Measurements from ENCODE around the gene LARP4. TPM values are rescaled to one million over a fixed set of nuclear protein-coding genes. Genes with fewer than 3 reads are reported as not detected.

LARP4 gene
- polyA plus RNA-seq, 1 donor from 2014 or later, result 17.8 TPM

DNA sequence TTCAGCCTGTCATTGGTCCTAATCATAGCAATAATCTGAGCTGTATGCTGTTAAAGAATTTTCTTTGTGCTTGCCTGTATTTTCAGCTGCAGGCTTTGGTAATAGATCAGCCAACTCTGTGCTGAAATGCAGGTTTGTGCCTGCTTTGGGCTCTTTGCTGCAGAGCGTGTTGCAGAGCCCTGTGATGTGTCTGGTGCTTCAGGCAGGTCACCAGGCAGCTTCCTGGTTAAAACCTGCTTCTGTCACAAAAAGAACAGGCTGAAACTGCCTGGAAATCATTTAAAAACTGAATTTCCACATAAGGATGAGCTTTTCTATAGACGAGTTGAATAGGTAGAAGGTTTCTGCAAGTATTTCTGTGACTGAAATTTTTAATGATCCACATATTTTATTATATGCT, 107.2 kb downstream of the LARP4 start:
- no peaks in the 10 kb centered on the region for H3K9me3 ChIP-seq (ENCODE audit: low read length)
- TF ChIP-seq CTCF (IDR thresholded peaks at IDR 0.05; ENCODE audit: poor library complexity, severe bottlenecking) (no peak), EZH2 (IDR thresholded peaks at IDR 0.05; ENCODE audit: borderline replicate concordance, insufficient read depth, low read length, poor library complexity, severe bottlenecking) (no peak), SMC3 (conservative IDR thresholded peaks at IDR 0.05; ENCODE audit: poor library complexity) (no peak), MXI1 (conservative IDR thresholded peaks at IDR 0.05; ENCODE audit: poor library complexity, severe bottlenecking) (no peak), EP300 (conservative IDR thresholded peaks at IDR 0.05; ENCODE audit: poor library complexity, severe bottlenecking) (no peak), TAF1 (IDR thresholded peaks at IDR 0.05; ENCODE audit: low read depth) (no peak), POLR2AphosphoS5 (IDR thresholded peaks at IDR 0.05) (no peak), RAD21 (conservative IDR thresholded peaks at IDR 0.05) (no peak)
- TF ChIP-seq, protein P1, sequence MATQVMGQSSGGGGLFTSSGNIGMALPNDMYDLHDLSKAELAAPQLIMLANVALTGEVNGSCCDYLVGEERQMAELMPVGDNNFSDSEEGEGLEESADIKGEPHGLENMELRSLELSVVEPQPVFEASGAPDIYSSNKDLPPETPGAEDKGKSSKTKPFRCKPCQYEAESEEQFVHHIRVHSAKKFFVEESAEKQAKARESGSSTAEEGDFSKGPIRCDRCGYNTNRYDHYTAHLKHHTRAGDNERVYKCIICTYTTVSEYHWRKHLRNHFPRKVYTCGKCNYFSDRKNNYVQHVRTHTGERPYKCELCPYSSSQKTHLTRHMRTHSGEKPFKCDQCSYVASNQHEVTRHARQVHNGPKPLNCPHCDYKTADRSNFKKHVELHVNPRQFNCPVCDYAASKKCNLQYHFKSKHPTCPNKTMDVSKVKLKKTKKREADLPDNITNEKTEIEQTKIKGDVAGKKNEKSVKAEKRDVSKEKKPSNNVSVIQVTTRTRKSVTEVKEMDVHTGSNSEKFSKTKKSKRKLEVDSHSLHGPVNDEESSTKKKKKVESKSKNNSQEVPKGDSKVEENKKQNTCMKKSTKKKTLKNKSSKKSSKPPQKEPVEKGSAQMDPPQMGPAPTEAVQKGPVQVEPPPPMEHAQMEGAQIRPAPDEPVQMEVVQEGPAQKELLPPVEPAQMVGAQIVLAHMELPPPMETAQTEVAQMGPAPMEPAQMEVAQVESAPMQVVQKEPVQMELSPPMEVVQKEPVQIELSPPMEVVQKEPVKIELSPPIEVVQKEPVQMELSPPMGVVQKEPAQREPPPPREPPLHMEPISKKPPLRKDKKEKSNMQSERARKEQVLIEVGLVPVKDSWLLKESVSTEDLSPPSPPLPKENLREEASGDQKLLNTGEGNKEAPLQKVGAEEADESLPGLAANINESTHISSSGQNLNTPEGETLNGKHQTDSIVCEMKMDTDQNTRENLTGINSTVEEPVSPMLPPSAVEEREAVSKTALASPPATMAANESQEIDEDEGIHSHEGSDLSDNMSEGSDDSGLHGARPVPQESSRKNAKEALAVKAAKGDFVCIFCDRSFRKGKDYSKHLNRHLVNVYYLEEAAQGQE (IDR thresholded peaks at IDR 0.05; ENCODE audit: borderline replicate concordance), result no peak
- no peaks in the 10 kb centered on the region for H3K36me3 ChIP-seq (ENCODE audit: insufficient read depth, low read length)
- no peaks in the 10 kb centered on the region for H3F3A ChIP-seq (ENCODE audit: insufficient read depth, low read length, poor library complexity, severe bottlenecking)
- peaks cover 4% of the 10 kb centered on the region for H4K20me1 ChIP-seq (ENCODE audit: insufficient read depth)
- peak overlapping the region; percentile 99 for H3K4me2 ChIP-seq (ENCODE audit: low read length)
- H3K79me2 ChIP-seq (replicated peaks; ENCODE audit: insufficient read depth, low read length), result peaks cover 69% of the 10 kb centered on the region
- H3K9ac ChIP-seq (ENCODE audit: low read length), result peak overlapping the region; percentile 93
- peak overlapping the region; percentile 71 for H3K4me3 ChIP-seq (ENCODE audit: low read length)
- H3K9me2 ChIP-seq (ENCODE audit: insufficient read depth, low read length), result no peaks in the 10 kb centered on the region
- no peak overlapping the region for H2AFZ ChIP-seq (ENCODE audit: low read depth, low read length)
- H3K27ac ChIP-seq (ENCODE audit: low read length), result peak overlapping the region; percentile 89
- no peaks in the 10 kb centered on the region for H3K27me3 ChIP-seq (ENCODE audit: insufficient read depth, low read depth, low read length)

DNA sequence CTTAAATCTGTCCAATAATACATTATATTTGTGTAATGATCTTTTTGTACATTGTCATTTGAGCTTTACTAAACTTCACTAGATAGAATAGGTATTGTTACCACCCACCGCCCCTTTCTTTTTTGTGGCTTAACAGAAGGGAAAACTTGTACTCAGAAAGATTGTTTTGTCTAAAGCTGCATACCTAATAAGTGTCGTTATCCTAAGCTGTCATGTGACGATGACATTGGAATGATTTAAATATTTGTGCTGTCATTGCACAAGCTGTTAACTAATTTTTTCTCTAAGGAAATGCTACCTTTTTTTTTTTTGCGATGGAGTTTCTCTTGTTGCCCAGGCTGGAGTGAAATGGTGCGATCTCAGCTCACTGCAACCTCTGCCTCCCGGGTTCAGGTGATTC, 107.7 kb downstream of the LARP4 start:
- no peaks in the 10 kb centered on the region for H3K9me2 ChIP-seq (ENCODE audit: insufficient read depth, low read length)
- peak overlapping the region; percentile 93 for H3K9ac ChIP-seq (ENCODE audit: low read length)
- peak overlapping the region; percentile 71 for H3K4me3 ChIP-seq (ENCODE audit: low read length)
- H4K20me1 ChIP-seq (ENCODE audit: insufficient read depth), result peaks cover 4% of the 10 kb centered on the region
- H3K4me2 ChIP-seq (ENCODE audit: low read length), result peak overlapping the region; percentile 99
- peak overlapping the region; percentile 89 for H3K27ac ChIP-seq (ENCODE audit: low read length)
- H3K36me3 ChIP-seq (ENCODE audit: insufficient read depth, low read length), result no peaks in the 10 kb centered on the region
- no peaks in the 10 kb centered on the region for H3K9me3 ChIP-seq (ENCODE audit: low read length)
- peaks cover 69% of the 10 kb centered on the region for H3K79me2 ChIP-seq (replicated peaks; ENCODE audit: insufficient read depth, low read length)
- H2AFZ ChIP-seq (ENCODE audit: low read depth, low read length), result no peak overlapping the region
- TF ChIP-seq TAF1 (IDR thresholded peaks at IDR 0.05; ENCODE audit: low read depth), result no peak
- TF ChIP-seq, protein P1 (IDR thresholded peaks at IDR 0.05; ENCODE audit: borderline replicate concordance), result no peak
- no peak for TF ChIP-seq POLR2AphosphoS5 (IDR thresholded peaks at IDR 0.05)
- no peak for TF ChIP-seq RAD21 (conservative IDR thresholded peaks at IDR 0.05)
- no peak for TF ChIP-seq EP300 (conservative IDR thresholded peaks at IDR 0.05; ENCODE audit: poor library complexity, severe bottlenecking)
- no peak for TF ChIP-seq EZH2 (IDR thresholded peaks at IDR 0.05; ENCODE audit: borderline replicate concordance, insufficient read depth, low read length, poor library complexity, severe bottlenecking)
- no peak for TF ChIP-seq CTCF (IDR thresholded peaks at IDR 0.05; ENCODE audit: poor library complexity, severe bottlenecking)
- no peak for TF ChIP-seq SMC3 (conservative IDR thresholded peaks at IDR 0.05; ENCODE audit: poor library complexity)
- no peak for TF ChIP-seq MXI1 (conservative IDR thresholded peaks at IDR 0.05; ENCODE audit: poor library complexity, severe bottlenecking)
- H3K27me3 ChIP-seq (ENCODE audit: insufficient read depth, low read depth, low read length), result no peaks in the 10 kb centered on the region
- no peaks in the 10 kb centered on the region for H3F3A ChIP-seq (ENCODE audit: insufficient read depth, low read length, poor library complexity, severe bottlenecking)

Data from neural cell (in vitro differentiated cells).